Smooth muscle cell (in vitro differentiated cells): ENCODE data around the gene NOTUM. TPM values are rescaled to one million over a fixed set of nuclear protein-coding genes. Genes with fewer than 3 reads are reported as not detected.

Source experiments
- DNase-seq: peaks from one replicate; lab custom pipeline; 2025; ENCODE audit not compliant: unreplicated experiment; lab: John Stamatoyannopoulos, UW
- H2AFZ ChIP-seq: fragments of 200-600 bp; sonication (generic); 2 replicates; pipeline ENCODE4 v1.6.0; 2016; ENCODE audit warnings: antibody characterized with exemption, low read depth, mild to moderate bottlenecking
- H3F3A ChIP-seq: fragments of 200-600 bp; sonication (generic); 2 replicates; pipeline ENCODE4 v1.6.0; 2017; ENCODE audit warnings: antibody characterized with exemption, low read depth
- H3K27ac ChIP-seq: fragments of 200-600 bp; sonication (generic); 2 replicates; pipeline ENCODE4 v1.5.1; 2016; ENCODE audit warnings: low read depth, mild to moderate bottlenecking
- H3K27me3 ChIP-seq: fragments of 200-600 bp; sonication (generic); 2 replicates; pipeline ENCODE4 v1.6.1; 2016; ENCODE audit warnings: low read depth, mild to moderate bottlenecking
- H3K36me3 ChIP-seq: fragments of 200-600 bp; sonication (generic); 2 replicates; pipeline ENCODE4 v1.5.1; 2016; ENCODE audit warnings: low read depth
- H3K4me1 ChIP-seq: fragments of 200-600 bp; sonication (generic); 2 replicates; pipeline ENCODE4 v1.5.1; 2016; ENCODE audit warnings: low read depth
- H3K4me2 ChIP-seq: fragments of 200-600 bp; sonication (generic); 2 replicates; pipeline ENCODE4 v1.6.0; 2016; ENCODE audit warnings: mild to moderate bottlenecking
- H3K4me3 ChIP-seq: fragments of 200-600 bp; sonication (generic); 2 replicates; pipeline ENCODE4 v1.5.1; 2016; ENCODE audit warnings: mild to moderate bottlenecking
- H3K79me2 ChIP-seq: fragments of 200-600 bp; sonication (generic); 2 replicates; pipeline ENCODE4 v1.6.0; 2016; ENCODE audit warnings: low read depth, mild to moderate bottlenecking
- H3K9ac ChIP-seq: fragments of 200-600 bp; sonication (generic); 2 replicates; pipeline ENCODE4 v1.6.0; 2016; ENCODE audit warnings: low read depth
- H3K9me3 ChIP-seq: fragments of 200-600 bp; sonication (generic); replicated peaks from 2 replicates; pipeline ENCODE4 v1.5.1; 2016; ENCODE audit warnings: low read depth
- H4K20me1 ChIP-seq: fragments of 200-600 bp; sonication (generic); 2 replicates; pipeline ENCODE4 v1.6.0; 2016; ENCODE audit warnings: low read depth
- CTCF ChIP-seq: fragments of 200-600 bp; sonication (generic); IDR thresholded peaks from 2 replicates; pipeline ENCODE4 v1.5.1; 2017; ENCODE audit warnings: borderline replicate concordance, mild to moderate bottlenecking, antibody characterized with exemption; ENCODE audit not compliant: insufficient read depth, poor library complexity, severe bottlenecking
- WGBS: methylation state at CpG from one replicate; pipeline ENCODE4 v1.1.7; 2016; ENCODE audit warnings: low lambda C conversion rate; 5-methylcytosine and 5-hydroxymethylcytosine counted together
- polyA plus RNA-seq: library from polyadenylated mRNA; unstranded; fragments of >200 nt; fragmentation: Nextera tagmentation; extraction: Ambion mirVana; gene quantifications from 2 replicates; pipeline ENCODE4 v1.2.1, GENCODE V29; 2016
- total RNA-seq: library from RNA; depleted of rRNA; stranded (reverse); fragments of >200 nt; gene quantifications from 2 replicates; pipeline ENCODE4 v1.2.3, GENCODE V29; 2014

Gene NOTUM
- total and polyA plus RNA-seq, 2 experiments from 2014 or later = 0.90 to 2.9 TPM

- Histone ChIP-seq H3K4me3 (no peak within 1 kb of the TSS), H3K79me2 (no peaks in the 10 kb centered on the region), H3K4me1 (no peaks in the 10 kb centered on the region), H3F3A (no peaks in the 10 kb centered on the region), H3K27me3 (no peaks in the 10 kb centered on the region), H4K20me1 (no peaks in the 10 kb centered on the region), H3K4me2 (no peak within 1 kb of the TSS), H3K27ac (no peak within 1 kb of the TSS), H3K36me3 (no peaks in the 10 kb centered on the region), H3K9ac (no peak within 1 kb of the TSS), H2AFZ (no peak within 1 kb of the TSS), H3K9me3 (no peaks in the 10 kb centered on the region)
- DNase-seq = no peak
- WGBS = 96% methylated on average over 12 of the region's 13 CpGs
- no peak for TF ChIP-seq CTCF
These were observed 13.8 kb downstream of the NOTUM start, which contains the start of gene MYADML2 for GRCh38 chr17:81947189-81947588. MYADML2 (minus strand) TSS chr17:81947233; CDS start chr17:81941741, 5,492 bp downstream.

- H3K79me2 ChIP-seq = no peaks in the 10 kb centered on the region
- WGBS = 94% methylated on average over 9 of the region's 9 CpGs
- no peak overlapping the region for H3K4me3 ChIP-seq
- no peaks in the 10 kb centered on the region for H3K36me3 ChIP-seq
- H3K27ac ChIP-seq = no peak overlapping the region
- no peaks in the 10 kb centered on the region for H3F3A ChIP-seq
- H3K9me3 ChIP-seq = no peaks in the 10 kb centered on the region
- no peak for DNase-seq
- H3K9ac ChIP-seq = no peak overlapping the region
- no peaks in the 10 kb centered on the region for H3K4me1 ChIP-seq
- TF ChIP-seq CTCF = no peak
- no peaks in the 10 kb centered on the region for H3K27me3 ChIP-seq
- H3K4me2 ChIP-seq = no peak overlapping the region
- no peaks in the 10 kb centered on the region for H4K20me1 ChIP-seq
- no peak overlapping the region for H2AFZ ChIP-seq
These were observed 16.1 kb downstream of the NOTUM start for GRCh38 chr17:81944858-81945257.

GRCh38 chr17:81942167-81942553 is 18.8 kb downstream of the NOTUM start:
- Histone ChIP-seq H3K27me3 (no peaks in the 10 kb centered on the region), H3K9me3 (no peaks in the 10 kb centered on the region), H4K20me1 (no peaks in the 10 kb centered on the region), H3K4me1 (no peaks in the 10 kb centered on the region), H3K79me2 (no peaks in the 10 kb centered on the region), H3K9ac (no peak overlapping the region), H3K36me3 (no peaks in the 10 kb centered on the region), H3K4me3 (no peak overlapping the region), H3F3A (no peaks in the 10 kb centered on the region), H2AFZ (no peak overlapping the region), H3K4me2 (no peak overlapping the region), H3K27ac (no peak overlapping the region)
- whole genome bisulfite sequencing = 73% methylated on average over 12 of the region's 12 CpGs
- DNase-seq = no peak
- TF ChIP-seq CTCF = no peak

GRCh38 chr17:81941484-81942166 is 19.4 kb downstream of the NOTUM start:
- Histone ChIP-seq H3F3A (no peaks in the 10 kb centered on the region), H3K27ac (no peak overlapping the region), H3K4me2 (no peak overlapping the region), H3K9ac (no peak overlapping the region), H3K27me3 (no peaks in the 10 kb centered on the region), H4K20me1 (no peaks in the 10 kb centered on the region), H3K79me2 (peaks cover 4% of the 10 kb centered on the region), H3K4me1 (no peaks in the 10 kb centered on the region), H3K4me3 (no peak overlapping the region), H3K36me3 (no peaks in the 10 kb centered on the region), H3K9me3 (no peaks in the 10 kb centered on the region), H2AFZ (no peak overlapping the region)
- no peak for TF ChIP-seq CTCF
- no peak for DNase-seq
- WGBS = 69% methylated on average over 26 of the region's 30 CpGs
